Skeletal muscle tissue (tissue), 5 donors: ENCODE results near the gene RBM34. TPM values are rescaled to one million over a fixed set of nuclear protein-coding genes. Genes with fewer than 3 reads are reported as not detected.
"Not testable (repeated sequence)": the region's sequence is repeated elsewhere in the genome, so short reads cannot be mapped to it uniquely, and the experiment has no call there.

Experiments
- H3K27ac ChIP-seq: one replicate; pipeline ENCODE4 v1.7.0; 2013; ENCODE audit warnings: mild to moderate bottlenecking, low read depth, low read length, inconsistent platforms
- H3K27me3 ChIP-seq, 3 donors: one replicate each; pipeline ENCODE4 v1.7.0; 2013; ENCODE audit warnings: low read length in 3 of 3; ENCODE audit not compliant: control insufficient read depth in 3 of 3, insufficient read depth in 3 of 3
- H3K36me3 ChIP-seq, 3 donors: one replicate each; pipeline ENCODE4 v1.7.0; 2013; ENCODE audit warnings: low read length in 3 of 3; ENCODE audit not compliant: control insufficient read depth in 3 of 3, insufficient read depth in 3 of 3
- H3K4me1 ChIP-seq, 3 donors: one replicate each; pipeline ENCODE4 v1.7.0; 2013; ENCODE audit warnings: low read length in 3 of 3, mild to moderate bottlenecking in 3 of 3; ENCODE audit not compliant: control insufficient read depth in 3 of 3, insufficient read depth in 3 of 3
- H3K4me3 ChIP-seq, 3 donors: one replicate each; pipeline ENCODE4 v1.7.0; 2013; ENCODE audit warnings: low read length in 3 of 3
- H3K9ac ChIP-seq, 3 donors: one replicate each; pipeline ENCODE4 v1.7.0; 2013; ENCODE audit warnings: low read length in 3 of 3, mild to moderate bottlenecking in 3 of 3, moderate library complexity in 2 of 3, low read depth in 1 of 3
- H3K9me3 ChIP-seq, 3 donors: one replicate each; pipeline ENCODE4 v1.7.0; 2013; ENCODE audit warnings: low read length in 3 of 3; ENCODE audit not compliant: control insufficient read depth in 3 of 3
- small RNA-seq: library from RNA; depleted of rRNA; stranded (forward); fragments of <200 nt; gene quantifications from one replicate; pipeline ENCODE3, GENCODE V24; 2014
- total RNA-seq: library from RNA; depleted of rRNA; stranded (reverse); fragments of >200 nt; gene quantifications from one replicate; pipeline ENCODE4 v1.2.3, GENCODE V29; 2014
- donor health status: Osteomylitis.

The RBM34 gene
- total RNA-seq, 1 donor from 2014 or later = 24.5 TPM

DNA sequence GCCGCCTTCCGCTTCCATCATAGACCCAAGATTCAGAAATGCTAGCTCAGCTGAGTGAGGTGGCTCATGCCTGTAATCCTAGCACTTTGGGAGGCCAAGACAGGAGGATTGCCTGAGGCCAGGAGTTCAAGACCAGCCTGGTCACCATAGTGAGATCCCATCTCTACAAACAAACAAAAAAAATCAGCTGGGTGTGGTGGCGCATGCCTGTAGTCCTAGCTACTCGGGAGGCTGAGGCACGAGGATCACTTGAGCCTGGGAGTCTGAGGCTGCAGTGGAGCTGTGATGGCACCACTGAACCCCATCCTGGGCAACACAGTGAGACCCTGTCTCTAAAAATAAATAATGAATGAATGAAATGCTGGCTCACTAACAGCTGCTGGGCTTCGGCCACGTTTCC lies 72.1 kb downstream of the RBM34 start:
- Histone ChIP-seq H3K9ac (no peak overlapping the region), H3K36me3 (no peaks in the 10 kb centered on the region), H3K4me3 (no peak overlapping the region), H3K27ac (no peak overlapping the region), H3K27me3 (no peaks in the 10 kb centered on the region), H3K4me1 (peaks cover 13 to 20% (median 18%) of the 10 kb centered on the region in 3 donors), H3K9me3 (no peaks in the 10 kb centered on the region)

DNA sequence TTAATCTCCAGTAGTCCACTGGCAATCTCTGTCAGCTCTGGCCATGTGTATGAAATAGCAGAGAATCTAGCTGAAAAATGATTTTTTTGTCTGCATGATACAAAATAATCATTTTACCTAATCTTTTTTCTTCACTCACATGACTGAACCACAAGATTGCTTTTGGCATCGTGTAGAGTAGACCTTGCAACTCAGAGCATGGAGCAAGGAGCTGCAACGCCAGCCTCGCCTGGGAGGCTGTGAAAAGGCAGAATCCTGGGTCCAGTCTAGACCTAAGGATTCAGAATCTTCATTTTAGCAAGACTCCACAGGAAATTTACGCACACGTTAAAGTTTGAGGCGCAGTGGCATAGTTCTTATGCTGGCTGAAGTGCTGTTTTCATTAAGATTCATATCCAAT lies 72.6 kb downstream of the RBM34 start:
- Histone ChIP-seq H3K9ac (no peak overlapping the region), H3K27me3 (no peaks in the 10 kb centered on the region), H3K9me3 (no peaks in the 10 kb centered on the region), H3K4me1 (peaks cover 14 to 19% (median 19%) of the 10 kb centered on the region in 3 donors), H3K4me3 (no peak overlapping the region), H3K36me3 (no peaks in the 10 kb centered on the region), H3K27ac (no peak overlapping the region)

DNA sequence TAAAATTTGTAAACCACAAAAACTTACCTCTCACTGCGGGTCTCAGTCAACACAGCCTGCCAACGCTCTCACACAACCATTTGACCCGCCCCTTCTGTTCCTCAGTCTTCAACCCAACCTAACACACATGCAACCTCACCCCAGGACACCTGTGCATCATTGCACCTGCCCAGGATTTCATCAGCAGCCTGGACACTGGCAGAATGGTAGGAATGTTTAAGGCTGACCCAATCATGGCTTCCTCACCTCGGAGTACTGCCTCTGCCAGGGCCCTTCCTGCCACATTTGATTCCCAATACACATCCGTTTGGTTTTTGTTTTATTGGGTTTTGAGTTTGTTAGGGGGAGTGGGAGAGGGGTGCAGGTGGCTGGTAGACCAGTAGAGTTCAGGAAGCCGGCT lies 73.1 kb downstream of the RBM34 start:
- no peak overlapping the region for H3K4me3 ChIP-seq
- peaks cover 14 to 20% (median 19%) of the 10 kb centered on the region in 3 donors for H3K4me1 ChIP-seq
- no peak overlapping the region for H3K27ac ChIP-seq
- no peaks in the 10 kb centered on the region for H3K36me3 ChIP-seq
- no peaks in the 10 kb centered on the region for H3K9me3 ChIP-seq
- no peak overlapping the region for H3K9ac ChIP-seq
- no peaks in the 10 kb centered on the region for H3K27me3 ChIP-seq

DNA sequence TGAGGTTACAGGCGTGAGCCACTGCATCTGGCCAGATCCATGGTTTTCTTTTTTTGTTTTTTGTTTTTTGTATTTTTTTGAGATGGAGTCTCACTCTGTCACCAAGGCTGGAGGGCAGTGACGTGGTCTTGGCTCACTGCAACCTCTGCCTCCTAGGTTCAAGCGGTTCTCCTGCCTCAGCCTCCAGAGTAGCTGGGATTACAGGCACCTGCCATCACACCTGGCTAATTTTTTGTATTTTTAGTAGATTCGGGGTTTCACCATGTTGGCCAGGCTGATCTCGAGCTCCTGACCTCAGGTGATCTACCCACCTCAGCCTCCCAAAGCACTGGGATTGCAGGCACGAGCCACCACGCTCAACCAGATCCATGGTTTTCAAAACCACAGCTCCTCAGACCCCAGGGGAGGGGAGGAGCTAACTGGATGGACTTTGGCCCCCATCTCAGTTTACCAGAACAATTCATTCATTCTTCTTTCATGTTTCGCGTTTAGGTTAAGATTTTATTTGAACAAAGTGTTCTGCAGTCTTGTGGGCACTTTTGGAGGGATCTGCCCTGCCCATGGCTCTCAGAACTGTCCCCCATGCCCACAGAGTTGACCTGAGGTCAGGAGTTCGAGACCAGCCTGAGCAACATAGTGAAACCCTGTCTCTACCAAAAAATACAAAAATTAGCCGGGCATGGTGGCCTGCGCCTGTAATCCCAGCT lies 75.5 kb downstream of the RBM34 start:
- H3K4me1 ChIP-seq = peaks cover 17 to 24% (median 19%) of the 10 kb centered on the region in 3 donors
- H3K36me3 ChIP-seq, H3K9ac ChIP-seq, H3K27me3 ChIP-seq, H3K9me3 ChIP-seq, H3K27ac ChIP-seq, H3K4me3 ChIP-seq: not testable (repeated sequence)

Small RNA genes within 50 kb of the gene (small RNA-seq; reads per million reads assigned to genes)
- gene AL732292.1 (not detected), gene MIR4753 (not detected), gene SNORA14B (5.4 reads per million, percentile 90 among the genes with 10 or more reads in this experiment)

Other genes starting within 250 kb of the RBM34 start
- 67.8 TPM for gene TOMM20, start 32.4 kb downstream of the RBM34 start, total RNA-seq
- 23.0 TPM for gene ARID4B, start 166.9 kb upstream of the RBM34 start, total RNA-seq
- 15.1 TPM for gene GGPS1, start 167.3 kb upstream of the RBM34 start, total RNA-seq
- gene TBCE, start 206.2 kb upstream of the RBM34 start, total RNA-seq = 32.9 TPM